GM12801 (cell line): Measurements from ENCODE around the gene IQCK.

Experiments
- TF ChIP-seq, protein P1 (sequence below): IDR thresholded peaks from one replicate; pipeline ENCODE4 v1.5.1; 2011; ENCODE audit warnings: control low read depth; ENCODE audit not compliant: insufficient read length; ENCODE audit errors: extremely low read depth

The IQCK gene

DNA sequence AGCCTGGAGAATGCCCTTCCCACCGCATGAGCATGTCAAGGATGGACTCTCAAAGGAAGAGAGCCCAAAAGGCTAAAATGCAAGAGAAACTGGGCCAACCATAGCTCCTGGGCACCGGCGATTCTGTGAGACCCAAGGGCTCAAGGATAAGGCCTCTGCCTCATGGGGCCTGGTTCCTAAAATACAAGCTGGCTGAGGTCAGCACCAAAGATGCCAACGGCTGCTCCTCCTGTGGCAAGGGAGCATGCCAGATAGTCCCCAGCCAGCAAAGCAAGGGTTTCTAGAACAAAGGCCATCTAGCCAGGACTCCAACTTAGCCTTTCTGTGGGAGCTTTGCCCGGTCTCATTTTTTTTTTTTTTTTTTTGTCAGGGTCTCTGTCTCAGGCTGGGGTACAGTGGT is 146.5 kb downstream of the IQCK start:
- TF ChIP-seq, protein P1, sequence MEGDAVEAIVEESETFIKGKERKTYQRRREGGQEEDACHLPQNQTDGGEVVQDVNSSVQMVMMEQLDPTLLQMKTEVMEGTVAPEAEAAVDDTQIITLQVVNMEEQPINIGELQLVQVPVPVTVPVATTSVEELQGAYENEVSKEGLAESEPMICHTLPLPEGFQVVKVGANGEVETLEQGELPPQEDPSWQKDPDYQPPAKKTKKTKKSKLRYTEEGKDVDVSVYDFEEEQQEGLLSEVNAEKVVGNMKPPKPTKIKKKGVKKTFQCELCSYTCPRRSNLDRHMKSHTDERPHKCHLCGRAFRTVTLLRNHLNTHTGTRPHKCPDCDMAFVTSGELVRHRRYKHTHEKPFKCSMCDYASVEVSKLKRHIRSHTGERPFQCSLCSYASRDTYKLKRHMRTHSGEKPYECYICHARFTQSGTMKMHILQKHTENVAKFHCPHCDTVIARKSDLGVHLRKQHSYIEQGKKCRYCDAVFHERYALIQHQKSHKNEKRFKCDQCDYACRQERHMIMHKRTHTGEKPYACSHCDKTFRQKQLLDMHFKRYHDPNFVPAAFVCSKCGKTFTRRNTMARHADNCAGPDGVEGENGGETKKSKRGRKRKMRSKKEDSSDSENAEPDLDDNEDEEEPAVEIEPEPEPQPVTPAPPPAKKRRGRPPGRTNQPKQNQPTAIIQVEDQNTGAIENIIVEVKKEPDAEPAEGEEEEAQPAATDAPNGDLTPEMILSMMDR = no peak

DNA sequence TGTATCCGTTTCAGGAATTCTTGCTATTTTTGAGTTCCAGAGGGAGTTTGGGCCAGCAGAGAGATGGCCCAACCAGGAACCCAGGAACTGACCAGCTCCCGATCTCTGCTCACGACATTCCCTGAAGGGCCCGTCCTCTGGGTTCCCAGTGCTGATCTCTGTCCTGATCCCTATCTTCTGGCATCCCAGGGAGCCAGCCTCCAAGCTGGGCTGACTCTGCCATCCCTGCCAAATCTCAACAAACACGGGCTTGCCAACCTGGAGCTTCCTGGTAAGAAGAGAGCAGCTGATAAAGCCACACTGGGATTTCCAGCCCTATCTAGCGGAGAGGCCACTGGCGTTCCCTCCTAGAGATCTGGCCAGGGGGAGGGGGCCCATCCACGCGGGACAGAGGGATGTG is 150.3 kb downstream of the IQCK start:
- TF ChIP-seq, protein P1 = no peak

- TF ChIP-seq, protein P1 = no peak
Observed at GRCh38 chr16:19871721-19872120, 153.7 kb downstream of the IQCK start.

GRCh38 chr16:19872179-19872863 is 154.2 kb downstream of the IQCK start:
- TF ChIP-seq, protein P1 = no peak

DNA sequence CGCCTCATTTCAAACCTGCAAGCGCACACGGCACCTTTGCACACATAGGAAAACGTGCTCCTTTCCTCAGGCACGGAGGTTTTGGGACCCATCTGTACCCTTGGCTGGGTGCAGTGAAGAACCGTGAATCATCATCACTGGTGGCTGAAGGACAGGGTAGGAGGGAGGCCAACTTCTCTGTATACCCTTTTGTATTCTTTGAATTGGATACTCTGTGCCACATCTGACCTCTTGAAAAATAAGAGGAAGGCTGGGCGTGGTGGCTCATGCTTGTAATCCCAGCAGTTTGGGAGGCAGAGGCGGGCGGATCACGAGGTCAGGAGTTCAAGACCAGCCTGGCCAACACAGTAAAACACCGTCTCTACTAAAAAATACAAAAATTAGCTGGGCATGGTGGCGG is 154.9 kb downstream of the IQCK start:
- TF ChIP-seq, protein P1 = no peak

GRCh38 chr16:19874026-19874425 is 156.0 kb downstream of the IQCK start:
- TF ChIP-seq, protein P1 = no peak

DNA sequence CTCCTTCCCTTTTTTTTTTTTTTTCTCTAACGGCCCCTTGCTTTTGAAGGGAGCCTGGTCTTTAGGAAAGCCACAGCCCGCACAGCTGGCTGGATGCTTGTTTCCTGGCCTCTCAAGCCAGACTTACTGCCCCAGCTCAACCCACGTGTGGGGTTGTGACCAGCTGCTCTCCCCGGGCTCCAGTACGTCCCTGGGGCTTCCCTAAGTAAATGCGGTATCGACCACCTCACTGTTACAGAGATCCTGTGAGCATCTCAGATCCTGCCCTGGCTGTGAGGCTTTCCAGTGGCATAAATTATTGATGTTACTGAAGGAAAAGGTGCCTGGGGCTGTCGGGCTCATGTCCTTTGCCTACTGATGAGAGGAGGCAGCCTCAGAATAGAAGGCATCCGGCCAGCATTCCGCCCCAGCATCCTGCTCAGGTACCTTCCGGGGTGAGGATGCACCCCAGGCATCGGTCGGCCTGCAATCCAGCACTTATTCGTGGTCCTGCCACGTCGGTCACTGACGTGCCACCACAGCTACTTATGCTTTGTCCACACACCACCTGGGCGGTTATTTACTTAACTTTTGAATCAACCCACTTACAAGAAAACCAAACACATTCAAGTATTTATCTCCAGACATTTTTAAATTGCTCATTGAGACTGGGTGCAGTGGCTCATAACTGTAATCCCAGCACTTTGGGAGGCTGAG is 156.9 kb downstream of the IQCK start:
- TF ChIP-seq, protein P1 = no peak
